ENCODE measurements around the gene SCLT1.
A peak's percentile ranks its signal among the peaks of the same experiment; 100 is the strongest.

The SCLT1 gene

GRCh38 chr4:128856246-128856645 lies 237.1 kb downstream of the SCLT1 start:
- Histone ChIP-seq H3K9me2 (replicated peaks; ENCODE audit: low read depth, low read length) (no peaks in the 10 kb centered on the region), H3K27me3 (ENCODE audit: insufficient read depth, low read length, poor library complexity, severe bottlenecking) (no peaks in the 10 kb centered on the region), H3K4me3 (ENCODE audit: low read length, poor library complexity, severe bottlenecking) (no peak overlapping the region), H2AFZ (ENCODE audit: low read length) (no peak overlapping the region), H3K79me2 (ENCODE audit: insufficient read depth, low read length) (peaks cover 15% of the 10 kb centered on the region), H3K9ac (ENCODE audit: low read depth, low read length, poor library complexity, severe bottlenecking) (no peak overlapping the region), H3K9me3 (ENCODE audit: insufficient read depth, low read depth, low read length) (no peaks in the 10 kb centered on the region), H4K20me1 (ENCODE audit: insufficient read depth, low read length, poor library complexity, severe bottlenecking) (peaks cover 26% of the 10 kb centered on the region), H3K4me1 (ENCODE audit: insufficient read depth, low read length, poor library complexity, severe bottlenecking) (peaks cover 20% of the 10 kb centered on the region), H3K4me2 (ENCODE audit: low read depth, low read length, poor library complexity, severe bottlenecking) (no peak overlapping the region), H3F3A (ENCODE audit: low read depth) (peaks cover 13% of the 10 kb centered on the region), H3K36me3 (ENCODE audit: insufficient read depth, low read length) (peaks cover 94% of the 10 kb centered on the region)
- TF ChIP-seq EZH2phosphoT487 (IDR thresholded peaks at IDR 0.05; ENCODE audit: borderline replicate concordance): no peak
- TF ChIP-seq CTCF (conservative IDR thresholded peaks at IDR 0.05; ENCODE audit: low read length): no peak

- Histone ChIP-seq H3K4me1 (ENCODE audit: insufficient read depth, low read length, poor library complexity, severe bottlenecking) (peaks cover 19% of the 10 kb centered on the region), H3K4me3 (ENCODE audit: low read length, poor library complexity, severe bottlenecking) (no peak overlapping the region), H3K36me3 (ENCODE audit: insufficient read depth, low read length) (peaks cover 94% of the 10 kb centered on the region), H3K27me3 (ENCODE audit: insufficient read depth, low read length, poor library complexity, severe bottlenecking) (no peaks in the 10 kb centered on the region), H2AFZ (ENCODE audit: low read length) (no peak overlapping the region), H4K20me1 (ENCODE audit: insufficient read depth, low read length, poor library complexity, severe bottlenecking) (peaks cover 26% of the 10 kb centered on the region), H3K4me2 (ENCODE audit: low read depth, low read length, poor library complexity, severe bottlenecking) (no peak overlapping the region), H3K79me2 (ENCODE audit: insufficient read depth, low read length) (peaks cover 15% of the 10 kb centered on the region), H3K9me2 (replicated peaks; ENCODE audit: low read depth, low read length) (no peaks in the 10 kb centered on the region), H3K9me3 (ENCODE audit: insufficient read depth, low read depth, low read length) (no peaks in the 10 kb centered on the region), H3K9ac (ENCODE audit: low read depth, low read length, poor library complexity, severe bottlenecking) (no peak overlapping the region), H3F3A (ENCODE audit: low read depth) (peaks cover 13% of the 10 kb centered on the region)
- no peak for TF ChIP-seq EZH2phosphoT487 (IDR thresholded peaks at IDR 0.05; ENCODE audit: borderline replicate concordance)
- no peak for TF ChIP-seq CTCF (conservative IDR thresholded peaks at IDR 0.05; ENCODE audit: low read length)
These were observed 237.7 kb downstream of the SCLT1 start for GRCh38 chr4:128855621-128856020.

- peaks cover 18% of the 10 kb centered on the region for H3K79me2 ChIP-seq (ENCODE audit: insufficient read depth, low read length)
These were observed 238.9 kb downstream of the SCLT1 start for GRCh38 chr4:128854433-128854832.

More at GRCh38 chr4:128854433-128854832, 238.9 kb downstream of the SCLT1 start:
- Histone ChIP-seq H3K36me3 (ENCODE audit: insufficient read depth, low read length) (peaks cover 93% of the 10 kb centered on the region), H3K9me3 (ENCODE audit: insufficient read depth, low read depth, low read length) (no peaks in the 10 kb centered on the region), H4K20me1 (ENCODE audit: insufficient read depth, low read length, poor library complexity, severe bottlenecking) (peaks cover 26% of the 10 kb centered on the region), H3K4me1 (ENCODE audit: insufficient read depth, low read length, poor library complexity, severe bottlenecking) (peaks cover 19% of the 10 kb centered on the region), H3K4me3 (ENCODE audit: low read length, poor library complexity, severe bottlenecking) (no peak overlapping the region), H3K9me2 (replicated peaks; ENCODE audit: low read depth, low read length) (no peaks in the 10 kb centered on the region), H3F3A (ENCODE audit: low read depth) (peaks cover 13% of the 10 kb centered on the region), H3K9ac (ENCODE audit: low read depth, low read length, poor library complexity, severe bottlenecking) (no peak overlapping the region), H2AFZ (ENCODE audit: low read length) (no peak overlapping the region), H3K27me3 (ENCODE audit: insufficient read depth, low read length, poor library complexity, severe bottlenecking) (no peaks in the 10 kb centered on the region), H3K4me2 (ENCODE audit: low read depth, low read length, poor library complexity, severe bottlenecking) (peak overlapping the region; percentile 22)
- no peak for TF ChIP-seq CTCF (conservative IDR thresholded peaks at IDR 0.05; ENCODE audit: low read length)
- no peak for TF ChIP-seq EZH2phosphoT487 (IDR thresholded peaks at IDR 0.05; ENCODE audit: borderline replicate concordance)

Measured in Loucy (cell line).